GM21529 (cell line): Measurements from ENCODE around the gene ACBD4.
A peak's percentile ranks its signal among the peaks of the same experiment; 100 is the strongest.

Experiments
- ATAC-seq: cut with Tn5 transposase; IDR thresholded peaks from one replicate; pipeline ENCODE4 v1.9.1; 2021; ENCODE audit not compliant: unreplicated experiment

The ACBD4 gene

DNA sequence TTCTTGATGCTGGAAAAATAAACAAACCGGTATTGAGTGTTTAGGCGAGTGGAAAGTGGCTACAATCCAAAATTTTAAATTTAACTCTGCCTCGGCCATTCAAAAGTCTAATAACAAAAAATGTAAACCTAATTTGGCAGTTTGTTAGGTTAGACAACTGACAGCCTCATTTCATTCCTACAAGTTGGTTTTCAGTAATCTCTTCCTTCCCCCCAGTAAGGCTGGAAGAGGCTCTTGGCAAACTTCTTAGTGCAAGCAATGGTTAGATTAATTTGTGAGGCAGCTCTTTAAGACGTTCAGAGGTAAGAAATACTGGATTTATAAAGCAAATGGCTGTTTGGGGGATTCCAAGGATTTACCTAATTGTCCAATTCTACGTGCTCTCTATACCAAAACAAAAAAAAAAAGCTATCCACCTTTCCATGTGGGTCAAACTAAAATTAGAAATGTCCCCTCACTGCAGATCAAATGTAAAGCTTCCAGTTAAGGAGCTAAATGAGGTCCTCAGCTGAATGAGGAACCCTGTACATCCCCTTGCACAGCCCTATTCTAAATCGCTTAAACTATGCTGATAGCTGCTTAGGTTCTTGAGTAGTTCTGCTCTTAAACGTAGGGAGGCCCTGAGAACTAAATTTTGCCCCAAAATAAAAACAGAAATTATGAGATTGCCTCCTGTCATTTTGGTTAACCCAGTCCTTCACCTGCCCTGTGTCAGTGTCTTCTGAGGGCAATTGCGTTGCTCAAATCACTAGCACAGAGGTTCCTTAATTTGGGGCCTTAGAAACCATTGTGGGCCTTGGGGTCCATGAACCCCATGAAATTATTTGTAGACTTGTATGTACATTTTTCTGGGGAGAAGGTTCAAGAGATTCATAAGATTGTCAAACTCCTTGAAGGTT, 15.7 kb downstream of the ACBD4 start:
- no peak for ATAC-seq

DNA sequence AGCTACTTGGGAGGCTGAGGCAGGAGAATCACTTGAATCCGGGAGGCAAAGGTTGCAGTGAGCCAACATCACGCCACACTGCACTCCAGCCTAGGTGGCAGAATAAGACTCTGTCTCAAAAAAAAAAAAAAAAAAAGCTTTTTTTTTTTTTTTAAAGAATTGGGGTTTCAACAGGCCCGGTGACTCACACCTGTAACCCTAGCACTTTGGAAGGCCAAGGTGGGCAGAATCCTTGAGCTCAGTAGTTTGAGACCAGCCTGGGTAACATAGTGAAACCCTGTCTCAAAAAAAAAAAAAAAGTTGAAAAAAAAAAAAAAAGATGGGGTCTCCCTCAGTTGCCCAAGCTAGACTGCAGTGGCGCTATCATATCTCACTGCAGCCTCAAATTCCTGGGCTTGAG, 19.5 kb downstream of the ACBD4 start:
- ATAC-seq = no peak

DNA sequence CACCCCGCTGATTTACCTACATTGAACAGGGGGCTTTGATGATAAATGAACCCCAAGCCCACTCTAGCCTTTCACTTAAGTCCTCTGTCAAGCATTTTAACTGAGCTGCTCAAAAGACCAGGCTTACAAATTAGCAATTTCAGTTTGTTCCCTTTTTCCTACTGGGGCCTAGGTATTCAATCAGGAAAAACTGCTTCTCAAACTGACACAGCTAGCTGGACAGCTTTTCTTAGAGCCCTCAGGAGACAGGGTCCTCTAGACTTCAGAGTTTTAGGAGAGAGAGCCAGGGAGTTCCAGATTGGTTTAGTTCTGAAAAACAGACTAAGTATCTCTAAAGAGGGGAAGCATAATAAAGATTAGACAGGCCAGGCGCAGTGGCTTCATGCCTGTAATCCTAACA, 20.0 kb downstream of the ACBD4 start:
- ATAC-seq = no peak

DNA sequence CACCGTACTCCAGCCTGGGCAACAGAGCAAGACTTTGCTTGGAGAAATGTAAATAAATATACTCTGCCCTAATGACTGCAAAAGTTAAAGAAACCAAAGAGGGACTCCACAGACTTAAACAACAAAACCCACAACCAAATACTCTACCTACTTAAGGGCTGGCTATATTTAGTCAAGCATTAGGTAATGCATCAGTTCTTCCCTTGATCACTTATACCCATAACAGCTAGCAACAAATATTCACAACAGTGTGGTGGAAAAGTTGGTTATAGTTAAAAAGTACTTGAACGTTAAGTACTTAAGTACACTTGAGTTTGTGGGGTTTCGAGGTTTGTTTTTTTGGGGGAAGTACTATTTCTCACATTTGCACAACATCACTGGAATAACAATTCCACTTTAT, 20.8 kb downstream of the ACBD4 start:
- ATAC-seq = no peak

DNA sequence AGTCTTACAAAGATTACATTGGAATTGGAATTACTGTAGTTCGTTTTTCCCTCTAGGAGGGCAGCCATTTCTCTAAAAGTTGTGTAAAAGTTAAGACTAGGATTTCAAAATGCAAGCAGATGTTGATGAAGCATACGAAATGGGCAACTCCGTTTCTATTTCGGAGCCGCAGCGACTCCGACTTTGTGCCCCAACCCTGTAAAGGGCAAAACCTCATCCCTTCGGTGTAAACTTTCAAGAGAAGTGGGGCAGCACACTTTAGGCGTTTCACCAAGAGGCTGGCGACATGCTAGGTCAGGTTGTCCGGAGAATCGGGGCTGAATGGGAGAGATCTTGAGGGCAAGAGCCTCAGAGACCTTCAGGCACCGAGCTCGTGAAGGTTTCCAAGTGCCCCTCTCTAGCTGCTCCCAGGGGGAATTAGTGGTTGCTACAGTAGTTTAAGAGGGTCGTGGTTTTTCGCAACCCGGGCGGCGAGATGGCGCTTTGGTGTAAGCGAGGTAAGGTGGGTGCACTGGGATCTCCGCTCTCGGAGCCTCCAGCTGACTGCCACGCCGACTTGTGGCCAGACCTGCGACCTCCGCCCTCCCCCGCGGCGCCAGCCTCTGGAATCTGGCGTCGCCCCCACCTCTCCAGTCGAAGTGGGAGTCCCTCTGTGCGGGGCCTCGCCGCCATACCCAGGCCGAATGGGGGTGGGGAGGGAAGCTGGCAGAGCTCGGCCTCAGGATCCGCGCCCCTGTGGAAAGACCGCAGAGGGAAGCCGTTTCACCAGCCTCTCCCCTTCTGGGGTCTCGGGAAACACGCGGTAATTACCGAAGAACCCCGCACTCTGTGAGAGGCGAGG, 25.2 kb downstream of the ACBD4 start:
- peak; percentile 21 for ATAC-seq

DNA sequence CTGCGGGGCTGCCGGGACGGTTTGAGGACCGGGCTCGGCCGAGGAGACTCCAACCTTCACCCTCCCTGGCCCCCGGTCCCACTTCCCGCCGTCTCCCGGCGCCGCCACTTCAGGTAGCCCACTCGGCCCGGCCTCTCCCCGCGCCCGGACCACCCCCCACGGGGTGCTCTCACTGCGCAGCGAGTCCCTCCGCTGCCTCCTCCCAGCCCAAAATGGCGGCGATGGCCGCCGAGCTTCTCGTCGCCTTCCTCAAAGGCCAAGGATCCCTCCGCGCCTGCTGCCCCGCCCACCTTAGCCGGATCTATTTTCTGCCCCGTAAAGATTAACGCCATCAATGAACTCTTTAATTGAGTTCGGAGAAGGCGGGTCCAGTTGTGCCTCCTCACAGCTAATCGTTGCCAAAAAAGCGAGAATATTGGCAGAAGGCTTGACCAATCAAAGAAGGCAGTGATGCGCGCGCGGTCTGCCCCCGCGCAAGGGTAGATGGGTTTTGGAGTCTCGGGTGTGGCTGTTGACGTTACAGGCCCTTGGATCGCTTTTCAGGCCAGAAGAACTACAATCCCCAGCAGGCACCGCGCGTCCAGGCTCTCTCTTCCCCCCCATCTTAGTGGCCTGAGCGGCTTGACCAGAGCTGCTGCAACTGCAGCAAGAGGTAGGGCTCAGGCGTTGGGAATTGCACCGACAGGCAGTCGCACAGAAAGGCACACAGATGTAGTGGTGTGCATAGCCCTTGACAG, 26.0 kb downstream of the ACBD4 start, which contains the start of gene HEXIM2:
HEXIM2 (plus strand) TSS at position 588 of the 737 bp plus-strand sequence. CDS start 919 bp downstream, outside the sequence.
- peak; percentile 89 for ATAC-seq

DNA sequence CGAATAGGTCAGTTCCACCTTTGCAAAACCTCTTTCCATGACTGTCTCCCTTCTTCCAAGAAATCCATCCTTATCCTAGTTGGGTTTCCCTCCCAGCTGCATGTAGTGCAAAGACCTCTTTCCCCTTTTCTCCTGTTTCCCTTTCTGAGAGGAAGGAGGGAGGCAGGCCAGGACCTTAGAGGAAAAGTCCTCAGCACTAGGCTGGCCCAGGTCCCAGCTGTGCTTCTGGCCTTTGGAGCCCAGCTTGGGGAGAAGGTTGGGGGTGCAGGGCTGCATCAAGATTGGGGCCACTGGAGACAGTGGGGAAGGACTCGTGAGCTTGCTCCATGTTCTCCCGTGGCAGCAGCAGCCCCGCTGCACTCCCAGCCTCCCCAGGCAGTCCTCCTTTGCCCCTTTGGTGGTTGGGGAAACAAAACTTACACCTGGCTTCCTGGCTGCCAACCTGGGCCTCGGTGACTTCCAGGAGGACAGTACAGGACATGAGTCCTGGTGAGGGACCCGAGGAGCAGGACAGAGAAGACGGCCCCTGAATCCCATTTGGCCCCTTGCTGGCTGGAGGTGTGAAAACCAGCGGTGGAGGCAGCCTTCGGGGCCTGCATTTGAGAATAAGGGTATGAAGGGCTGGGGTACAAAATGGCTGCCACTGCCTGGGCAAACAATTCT, 26.7 kb downstream of the ACBD4 start:
- ATAC-seq = no peak

DNA sequence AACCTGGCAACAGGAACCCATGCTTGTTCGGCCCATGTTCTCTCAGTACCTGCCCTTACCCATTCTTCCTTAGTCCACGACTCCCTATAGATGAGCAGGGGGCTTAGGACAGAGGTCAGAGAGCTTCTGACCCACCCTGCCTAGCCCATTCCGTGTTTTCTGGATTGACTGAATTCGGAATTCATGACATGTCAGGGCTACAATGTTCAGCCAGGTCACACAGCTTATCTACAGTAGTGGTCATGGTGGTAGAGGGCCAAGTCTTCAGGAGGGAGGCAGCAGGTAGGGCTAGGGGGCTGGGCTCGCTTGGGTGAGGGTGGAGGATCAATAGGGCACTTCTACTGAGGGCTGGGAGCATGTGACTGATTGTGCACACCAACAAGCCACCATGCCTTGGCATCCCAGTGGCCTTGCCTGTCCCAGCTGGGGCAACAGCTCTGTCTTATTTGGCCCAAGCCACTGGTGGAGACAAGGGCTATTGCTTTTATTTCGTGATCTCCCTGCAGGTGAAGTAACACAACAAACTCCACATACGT, 29.3 kb downstream of the ACBD4 start:
- ATAC-seq = no peak

DNA sequence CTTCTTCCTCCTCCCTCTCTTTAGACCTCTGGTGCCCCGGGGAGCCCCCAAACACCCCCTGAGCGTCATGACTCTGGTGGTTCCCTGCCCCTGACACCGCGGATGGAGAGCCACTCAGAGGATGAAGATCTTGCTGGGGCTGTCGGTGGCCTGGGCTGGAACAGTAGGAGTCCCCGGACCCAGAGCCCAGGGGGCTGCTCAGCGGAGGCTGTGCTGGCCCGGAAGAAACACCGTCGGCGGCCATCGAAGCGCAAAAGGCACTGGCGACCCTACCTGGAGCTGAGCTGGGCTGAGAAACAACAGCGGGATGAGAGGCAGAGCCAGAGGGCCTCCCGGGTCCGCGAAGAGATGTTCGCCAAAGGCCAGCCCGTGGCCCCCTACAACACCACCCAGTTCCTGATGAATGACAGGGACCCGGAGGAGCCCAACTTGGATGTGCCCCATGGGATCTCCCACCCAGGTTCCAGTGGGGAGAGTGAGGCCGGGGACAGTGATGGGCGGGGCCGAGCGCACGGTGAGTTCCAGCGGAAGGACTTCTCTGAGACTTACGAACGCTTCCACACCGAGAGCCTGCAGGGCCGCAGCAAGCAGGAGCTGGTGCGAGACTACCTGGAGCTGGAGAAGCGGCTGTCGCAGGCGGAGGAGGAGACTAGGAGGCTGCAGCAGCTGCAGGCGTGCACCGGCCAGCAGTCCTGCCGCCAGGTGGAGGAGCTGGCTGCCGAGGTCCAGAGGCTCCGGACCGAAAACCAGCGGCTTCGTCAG, 33.7 kb downstream of the ACBD4 start:
- ATAC-seq = no peak

DNA sequence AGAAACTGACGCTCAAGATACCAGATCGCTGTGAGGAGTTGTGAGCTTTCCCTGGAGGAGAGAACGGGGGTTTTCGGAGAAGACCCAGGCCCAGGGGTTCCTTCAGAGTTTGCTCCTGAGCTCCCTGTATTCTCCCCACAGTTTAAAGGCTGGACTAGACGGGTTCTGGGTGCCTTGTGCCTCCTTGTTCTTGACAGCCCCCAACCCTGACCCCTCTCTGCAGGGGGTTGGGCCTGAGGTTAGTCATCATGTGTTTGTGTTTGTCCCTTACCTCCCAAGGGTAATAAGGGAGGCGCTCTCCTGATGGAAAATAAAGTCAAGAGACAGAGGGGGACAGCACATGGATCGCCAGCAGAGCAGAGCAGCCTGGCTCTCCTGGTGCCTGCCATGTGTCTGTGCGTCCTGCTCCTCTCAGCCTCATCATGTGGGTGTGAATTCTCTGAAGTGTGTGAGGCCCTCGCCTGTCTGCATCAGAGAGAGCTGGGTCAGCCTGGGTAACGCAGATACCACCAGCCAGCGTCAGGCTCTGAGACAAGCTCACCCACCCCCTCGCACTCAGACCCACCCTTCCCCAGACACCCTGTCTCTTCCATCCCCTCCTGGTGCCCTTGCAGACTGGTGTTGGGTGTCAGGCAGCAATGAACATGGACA, 34.9 kb downstream of the ACBD4 start:
- no peak for ATAC-seq

DNA sequence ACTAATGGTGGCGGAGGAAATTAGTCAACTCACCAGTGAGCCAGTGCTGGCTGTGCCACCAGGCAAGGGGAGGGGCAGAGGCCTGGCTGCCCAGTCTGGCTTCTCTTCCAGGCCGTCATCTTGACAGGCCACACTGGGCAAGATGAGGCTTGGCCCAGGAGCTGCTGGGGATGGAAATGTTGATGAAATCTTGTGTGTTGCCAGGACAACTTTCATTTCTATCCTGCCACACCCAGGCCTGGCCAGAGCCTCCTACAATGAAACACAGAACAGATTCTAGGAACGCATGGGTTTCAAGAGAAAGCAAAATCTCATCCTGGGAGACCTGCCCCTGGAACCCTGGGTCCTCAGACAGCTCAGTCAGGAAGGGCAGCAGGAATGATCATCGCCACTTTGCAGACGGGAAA, 35.4 kb downstream of the ACBD4 start:
- no peak for ATAC-seq

DNA sequence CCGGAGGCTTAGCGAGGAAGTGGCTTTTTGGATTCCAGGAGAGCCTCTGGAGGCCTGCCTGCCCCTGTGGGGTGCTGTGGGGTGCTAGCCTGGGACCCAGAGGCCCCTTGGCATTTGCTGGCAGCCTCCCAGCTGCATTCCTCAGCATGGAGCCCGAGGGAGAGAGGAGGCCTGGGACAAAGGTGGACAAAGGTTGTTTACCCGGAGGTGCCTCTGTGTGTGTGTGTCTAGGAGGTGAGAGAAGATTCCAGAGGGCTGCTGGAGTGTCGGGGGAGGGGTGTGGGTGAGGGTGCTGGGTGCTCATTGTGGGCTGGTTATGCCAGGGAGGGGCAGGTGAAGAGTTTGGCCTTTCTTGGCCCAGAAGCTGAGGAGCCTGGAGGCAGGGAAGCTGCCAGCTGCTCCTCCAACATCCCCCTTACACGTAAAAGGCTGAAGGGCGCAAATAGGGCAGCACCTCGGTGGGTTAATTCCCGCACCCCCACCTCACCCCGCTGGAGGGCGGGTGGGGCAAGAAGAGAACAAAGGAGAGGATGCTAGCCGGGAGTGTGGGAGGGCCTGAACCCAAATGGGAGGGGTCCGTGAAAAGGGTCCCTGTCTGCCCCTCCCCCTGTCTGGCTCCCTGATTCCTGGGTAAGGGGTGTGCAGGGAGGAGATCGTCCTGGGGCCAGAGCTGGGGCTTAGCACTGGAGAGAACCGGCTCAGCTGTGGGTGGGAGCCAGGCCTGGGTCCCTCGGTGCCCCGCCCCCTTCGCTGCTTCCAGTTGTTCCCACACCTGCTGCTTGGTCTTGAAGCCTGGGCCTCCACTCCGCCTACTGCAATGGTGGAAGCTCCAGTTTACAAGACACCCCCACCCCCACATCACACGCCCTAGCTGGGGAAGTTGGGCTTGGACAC, 36.1 kb downstream of the ACBD4 start:
- no peak for ATAC-seq

DNA sequence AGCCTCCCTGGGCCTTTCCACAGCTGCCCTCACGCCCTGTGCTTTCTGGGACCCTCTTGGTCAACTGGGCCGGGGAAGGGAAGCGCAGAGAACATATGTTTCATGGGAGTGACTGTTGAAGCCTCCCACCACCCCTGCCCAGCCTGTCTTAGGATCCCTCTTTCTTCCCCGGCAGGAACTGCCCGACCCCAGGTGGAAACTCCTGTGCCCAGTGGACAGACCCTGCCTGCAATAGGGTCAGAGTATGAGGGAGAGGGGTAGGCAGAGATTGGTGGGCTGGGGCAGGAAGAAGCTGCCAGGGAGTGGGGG, 36.7 kb downstream of the ACBD4 start:
- no peak for ATAC-seq

DNA sequence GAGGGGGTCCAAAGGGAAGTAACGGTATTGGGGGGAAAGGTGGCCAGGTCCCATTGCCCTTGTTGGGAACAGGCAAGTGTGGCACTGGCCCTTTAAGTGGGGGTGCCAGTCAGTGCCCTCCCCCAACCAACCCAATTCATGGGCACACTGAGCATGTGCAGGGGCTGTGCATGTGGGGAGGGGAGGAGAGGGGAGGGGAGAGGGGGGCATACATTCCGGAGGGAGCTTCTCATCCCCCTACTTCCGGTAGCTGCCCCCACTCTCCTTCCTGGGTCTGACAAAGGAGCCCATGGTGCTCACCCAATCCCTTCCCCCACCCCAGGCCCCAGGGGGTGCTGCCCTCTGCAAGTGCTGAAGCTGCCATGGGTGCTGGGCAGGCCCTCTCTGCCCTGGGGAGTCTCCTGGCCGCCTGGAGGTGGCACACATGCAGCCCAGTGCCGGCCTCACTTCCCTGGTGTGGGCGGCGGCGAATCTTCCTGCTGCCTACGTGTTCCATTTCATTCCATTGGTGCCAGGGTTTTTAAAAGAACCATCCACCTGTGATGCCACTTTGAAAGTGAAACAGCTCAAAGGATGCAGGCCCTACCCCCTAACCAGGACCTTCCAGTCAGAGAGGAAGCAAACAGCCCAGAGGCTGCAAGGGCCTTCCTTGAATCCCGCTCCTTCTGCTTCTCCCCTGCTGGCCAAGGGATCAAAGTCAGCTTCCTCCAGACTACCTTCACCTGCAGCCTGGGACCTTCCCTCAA, 37.2 kb downstream of the ACBD4 start:
- no peak for ATAC-seq

DNA sequence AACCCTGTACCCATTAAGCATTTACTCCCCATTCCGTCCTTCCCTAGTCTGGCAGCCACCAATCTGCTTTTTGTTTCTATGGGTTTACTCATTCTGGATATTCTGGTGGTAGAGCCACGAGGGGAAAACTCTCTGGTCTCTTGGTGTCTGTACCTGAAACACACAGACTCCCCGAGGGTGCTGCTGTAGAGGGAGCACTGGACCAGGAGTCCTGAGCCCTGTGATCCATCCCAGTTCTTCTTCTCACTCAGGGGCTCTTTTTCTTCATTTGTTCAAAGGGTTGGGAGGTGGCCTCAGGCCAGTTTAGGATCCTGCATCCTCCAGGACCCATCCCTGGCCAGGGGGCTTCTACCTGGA, 40.2 kb downstream of the ACBD4 start:
- ATAC-seq = no peak

DNA sequence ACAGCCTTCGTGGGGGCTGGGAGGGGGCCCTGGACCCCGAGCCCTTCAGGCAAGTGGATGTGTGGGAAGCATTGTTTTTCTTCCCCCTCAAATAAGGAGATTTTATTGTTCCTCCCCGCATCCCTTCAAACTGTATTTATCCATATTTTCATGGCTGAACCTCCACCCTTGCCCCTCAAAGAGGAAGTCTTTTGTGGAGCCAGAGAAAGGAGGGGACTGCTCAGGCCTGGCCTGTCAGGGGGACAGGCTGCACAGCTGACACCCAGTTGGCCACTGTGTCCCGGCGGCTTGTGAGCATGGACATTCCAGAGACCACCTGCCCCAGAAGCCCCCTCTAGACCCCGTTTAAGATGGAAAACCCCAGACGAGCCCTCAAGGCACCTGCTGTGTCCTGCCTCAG, 42.1 kb downstream of the ACBD4 start:
- no peak for ATAC-seq

DNA sequence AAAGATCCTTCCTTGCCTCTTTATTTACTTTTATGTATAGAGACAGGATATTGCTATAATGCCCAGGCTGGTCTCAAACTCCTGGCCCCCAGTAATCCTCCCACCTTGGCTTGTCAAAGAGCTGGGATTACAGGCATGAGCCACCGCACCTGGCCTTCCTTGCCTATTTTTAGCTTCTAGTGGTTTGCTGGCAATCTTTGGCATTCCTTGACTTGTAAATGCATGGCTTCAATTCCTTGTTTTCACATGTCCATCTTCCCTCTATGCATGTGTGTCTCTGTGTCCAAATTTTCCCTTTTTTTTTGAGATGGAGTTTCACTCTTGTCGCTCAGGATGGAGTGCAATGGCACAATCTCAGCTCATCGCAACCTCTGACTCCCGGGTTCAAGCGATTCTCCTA, 48.7 kb downstream of the ACBD4 start:
- ATAC-seq = no peak

DNA sequence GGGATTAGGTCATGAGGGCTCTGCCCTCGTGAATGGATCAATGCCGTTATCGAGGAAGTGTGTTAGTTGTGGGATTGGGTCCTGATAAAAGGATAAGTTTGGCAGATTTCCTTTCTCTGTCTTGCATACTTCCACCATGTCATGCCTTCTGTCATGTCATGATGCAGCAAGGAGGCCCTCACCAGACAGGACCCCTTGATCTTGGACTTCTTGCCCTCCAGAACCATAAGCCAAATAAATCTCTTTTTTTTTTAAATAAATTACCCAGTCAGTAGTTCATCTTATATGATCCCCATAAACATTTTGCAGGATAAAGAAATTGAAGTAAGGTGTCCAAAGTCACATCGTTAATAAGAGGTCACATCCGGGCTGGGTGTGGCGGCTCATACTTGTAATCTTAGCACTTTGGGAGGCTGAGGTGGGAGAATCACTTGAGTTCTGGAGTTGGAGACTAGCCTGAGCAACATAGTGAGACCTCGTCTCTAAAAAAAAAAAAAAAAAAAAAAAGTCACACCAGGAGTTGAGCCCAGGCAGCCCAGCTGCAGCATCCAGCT, 51.4 kb downstream of the ACBD4 start:
- ATAC-seq = no peak
